ENCODE measurements around the gene ACTA1.
"Not testable (repeated sequence)": the region's sequence is repeated elsewhere in the genome, so short reads cannot be mapped to it uniquely, and the experiment has no call there.

The ACTA1 gene

DNA sequence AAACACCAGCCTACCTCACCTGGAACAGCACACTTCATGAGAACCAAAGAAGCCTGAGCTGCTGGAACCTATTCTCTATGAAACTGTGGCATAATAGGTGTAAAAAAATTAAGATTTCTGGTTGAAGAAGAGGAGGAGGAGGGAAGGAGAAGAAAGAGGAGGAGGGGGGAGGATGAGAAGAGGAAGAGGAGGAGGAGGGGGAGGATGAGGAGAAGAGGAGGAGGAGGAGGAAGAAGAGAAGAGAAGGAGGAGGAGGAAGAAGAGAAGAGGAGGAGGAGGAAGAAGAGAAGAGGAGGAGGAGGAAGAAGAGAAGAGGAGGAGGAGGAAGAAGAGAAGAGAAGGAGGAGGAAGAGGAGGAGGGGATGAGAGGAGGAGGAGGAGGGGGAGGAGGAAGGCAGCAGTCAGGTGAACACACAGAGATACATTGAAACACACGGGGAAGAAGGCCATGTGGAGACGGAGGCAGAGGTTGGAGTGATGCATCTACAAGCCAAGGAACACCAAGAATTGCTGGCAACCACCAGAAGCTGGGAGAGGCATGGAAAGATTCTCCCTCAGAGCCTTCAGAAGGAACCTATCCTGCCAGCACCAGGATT, 8.2 kb downstream of the ACTA1 start:
- peaks cover 13% of the 10 kb centered on the region for H3K4me1 ChIP-seq (ENCODE audit: low read depth, poor library complexity, severe bottlenecking)
- no peaks in the 10 kb centered on the region for H4K20me1 ChIP-seq (ENCODE audit: insufficient read depth)
- no peaks in the 10 kb centered on the region; the same call in 1 of the 2 replicates for H3K27me3 ChIP-seq (ENCODE audit: insufficient read depth, low read depth)
- no peak overlapping the region for H3K9ac ChIP-seq
- no peaks in the 10 kb centered on the region for H3K36me3 ChIP-seq (ENCODE audit: insufficient read depth)
- no peak overlapping the region for H2AFZ ChIP-seq (ENCODE audit: low read depth)
- TF ChIP-seq, protein P1, sequence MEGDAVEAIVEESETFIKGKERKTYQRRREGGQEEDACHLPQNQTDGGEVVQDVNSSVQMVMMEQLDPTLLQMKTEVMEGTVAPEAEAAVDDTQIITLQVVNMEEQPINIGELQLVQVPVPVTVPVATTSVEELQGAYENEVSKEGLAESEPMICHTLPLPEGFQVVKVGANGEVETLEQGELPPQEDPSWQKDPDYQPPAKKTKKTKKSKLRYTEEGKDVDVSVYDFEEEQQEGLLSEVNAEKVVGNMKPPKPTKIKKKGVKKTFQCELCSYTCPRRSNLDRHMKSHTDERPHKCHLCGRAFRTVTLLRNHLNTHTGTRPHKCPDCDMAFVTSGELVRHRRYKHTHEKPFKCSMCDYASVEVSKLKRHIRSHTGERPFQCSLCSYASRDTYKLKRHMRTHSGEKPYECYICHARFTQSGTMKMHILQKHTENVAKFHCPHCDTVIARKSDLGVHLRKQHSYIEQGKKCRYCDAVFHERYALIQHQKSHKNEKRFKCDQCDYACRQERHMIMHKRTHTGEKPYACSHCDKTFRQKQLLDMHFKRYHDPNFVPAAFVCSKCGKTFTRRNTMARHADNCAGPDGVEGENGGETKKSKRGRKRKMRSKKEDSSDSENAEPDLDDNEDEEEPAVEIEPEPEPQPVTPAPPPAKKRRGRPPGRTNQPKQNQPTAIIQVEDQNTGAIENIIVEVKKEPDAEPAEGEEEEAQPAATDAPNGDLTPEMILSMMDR (conservative IDR thresholded peaks at IDR 0.05; ENCODE audit: low read depth, low read length) = no peak
- no peak overlapping the region for H3K27ac ChIP-seq
- H3K4me2 ChIP-seq = no peak overlapping the region
- no peak overlapping the region for H3K4me3 ChIP-seq (IDR thresholded peaks at IDR 0.05; ENCODE audit: insufficient read depth, low read depth, low read length)
- H3K79me2 ChIP-seq (ENCODE audit: insufficient read depth, low read depth) = no peaks in the 10 kb centered on the region

DNA sequence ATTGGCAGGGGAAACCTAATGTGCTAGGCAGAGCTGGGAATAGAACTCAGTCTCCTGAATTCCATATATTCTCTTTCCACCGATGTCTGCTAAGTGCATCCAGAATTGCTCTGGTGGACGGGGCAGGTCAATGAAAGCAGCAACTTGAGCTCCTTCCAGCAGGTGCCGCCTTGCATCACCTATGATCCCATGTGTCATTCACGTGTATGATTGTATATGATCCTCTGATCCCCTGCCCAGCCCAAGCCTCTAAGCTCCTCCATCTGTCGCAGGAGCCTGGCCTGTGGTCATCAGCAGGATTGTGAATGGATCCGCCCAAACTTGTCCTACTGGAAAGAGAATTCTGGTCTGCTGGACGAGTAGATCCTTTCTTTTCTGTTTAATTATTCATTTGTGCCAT, 13.1 kb downstream of the ACTA1 start:
- no peaks in the 10 kb centered on the region for H4K20me1 ChIP-seq (ENCODE audit: insufficient read depth)
- H3K79me2 ChIP-seq (ENCODE audit: insufficient read depth, low read depth) = no peaks in the 10 kb centered on the region
- no peaks in the 10 kb centered on the region for H3K4me1 ChIP-seq (ENCODE audit: low read depth, poor library complexity, severe bottlenecking)
- H2AFZ ChIP-seq (ENCODE audit: low read depth) = no peak overlapping the region
- no peak overlapping the region for H3K27ac ChIP-seq
- H3K27me3 ChIP-seq (ENCODE audit: insufficient read depth, low read depth) = no peaks in the 10 kb centered on the region; the same call in 1 of the 2 replicates
- no peak overlapping the region for H3K9ac ChIP-seq
- TF ChIP-seq, protein P1 (conservative IDR thresholded peaks at IDR 0.05; ENCODE audit: low read depth, low read length) = no peak
- no peak overlapping the region for H3K4me2 ChIP-seq
- no peak overlapping the region for H3K4me3 ChIP-seq (IDR thresholded peaks at IDR 0.05; ENCODE audit: insufficient read depth, low read depth, low read length)
- H3K36me3 ChIP-seq (ENCODE audit: insufficient read depth) = no peaks in the 10 kb centered on the region

DNA sequence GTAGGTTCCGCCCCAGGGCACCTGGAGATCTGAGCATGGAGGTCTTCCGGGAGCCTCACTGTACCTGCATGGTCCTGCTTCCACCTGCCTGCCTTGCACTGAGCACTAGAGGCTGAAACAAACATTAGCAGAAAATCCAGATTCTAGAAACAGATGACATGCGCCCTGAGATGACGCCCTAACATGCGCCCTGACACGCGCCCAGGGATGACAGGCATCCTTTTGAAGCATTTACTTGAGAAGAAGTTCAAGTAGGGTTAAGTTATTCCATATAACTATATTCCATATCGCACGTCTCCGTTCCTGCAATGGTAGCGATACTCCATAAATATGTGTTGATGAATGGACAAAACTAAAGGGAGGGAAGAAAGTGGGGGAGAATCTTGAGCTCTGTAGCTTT, 13.7 kb downstream of the ACTA1 start:
- Histone ChIP-seq H3K27ac (no peak overlapping the region), H3K36me3 (ENCODE audit: insufficient read depth) (no peaks in the 10 kb centered on the region), H2AFZ (ENCODE audit: low read depth) (no peak overlapping the region), H3K79me2 (ENCODE audit: insufficient read depth, low read depth) (no peaks in the 10 kb centered on the region), H3K4me1 (ENCODE audit: low read depth, poor library complexity, severe bottlenecking) (no peaks in the 10 kb centered on the region), H3K4me3 (IDR thresholded peaks at IDR 0.05; ENCODE audit: insufficient read depth, low read depth, low read length) (no peak overlapping the region), H3K9ac (no peak overlapping the region), H3K4me2 (no peak overlapping the region), H3K27me3 (ENCODE audit: insufficient read depth, low read depth) (no peaks in the 10 kb centered on the region; the same call in 1 of the 2 replicates), H4K20me1 (ENCODE audit: insufficient read depth) (no peaks in the 10 kb centered on the region)
- TF ChIP-seq, protein P1 (conservative IDR thresholded peaks at IDR 0.05; ENCODE audit: low read depth, low read length) = no peak

DNA sequence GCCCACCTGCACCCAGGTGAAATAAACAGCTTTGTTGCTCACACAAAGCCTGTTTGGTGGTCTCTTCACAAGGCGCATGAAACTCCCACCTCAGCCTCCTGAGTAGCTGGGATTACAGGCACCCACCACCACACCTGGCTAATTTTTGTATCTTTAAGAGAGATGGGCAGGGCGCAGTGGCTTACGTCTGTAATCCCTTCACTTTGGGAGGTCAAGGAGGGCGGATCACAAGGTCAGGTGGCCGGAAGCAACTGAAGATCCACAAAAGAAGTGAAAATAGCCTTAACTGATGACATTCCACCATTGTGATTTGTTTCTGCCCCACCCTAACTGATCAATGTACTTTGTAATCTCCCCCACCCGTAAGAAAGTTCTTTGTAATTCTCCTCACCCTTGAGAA, 15.3 kb downstream of the ACTA1 start:
- H3K36me3 ChIP-seq (ENCODE audit: insufficient read depth); H3K4me2 ChIP-seq; H3K9ac ChIP-seq; H2AFZ ChIP-seq (ENCODE audit: low read depth); H4K20me1 ChIP-seq (ENCODE audit: insufficient read depth); H3K27ac ChIP-seq; H3K79me2 ChIP-seq (ENCODE audit: insufficient read depth, low read depth); H3K4me1 ChIP-seq (ENCODE audit: low read depth, poor library complexity, severe bottlenecking); H3K27me3 ChIP-seq (ENCODE audit: insufficient read depth, low read depth); H3K4me3 ChIP-seq (IDR thresholded peaks at IDR 0.05; ENCODE audit: insufficient read depth, low read depth, low read length): not testable (repeated sequence)

DNA sequence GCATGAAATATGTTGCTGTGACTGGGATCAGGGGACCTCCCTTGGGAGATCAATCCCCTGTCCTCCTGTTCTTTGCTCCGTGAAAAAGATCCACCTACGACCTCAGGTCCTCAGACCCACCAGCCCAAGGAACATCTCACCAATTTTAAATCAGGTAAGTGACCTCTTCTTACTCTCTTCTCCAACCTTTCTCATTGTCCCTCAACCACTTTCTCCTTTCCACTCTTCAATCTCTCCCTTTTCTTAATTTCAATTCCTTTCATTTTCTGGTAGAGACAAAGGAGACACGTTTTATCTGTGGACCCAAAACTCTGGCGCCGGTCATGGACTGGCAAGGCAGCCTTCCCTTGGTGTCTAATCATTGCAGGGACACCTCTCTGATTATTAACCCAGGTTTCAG, 21.1 kb downstream of the ACTA1 start:
- H3K27me3 ChIP-seq (ENCODE audit: insufficient read depth, low read depth); H3K27ac ChIP-seq; H3K4me3 ChIP-seq (IDR thresholded peaks at IDR 0.05; ENCODE audit: insufficient read depth, low read depth, low read length); H2AFZ ChIP-seq (ENCODE audit: low read depth); H3K36me3 ChIP-seq (ENCODE audit: insufficient read depth); H3K4me1 ChIP-seq (ENCODE audit: low read depth, poor library complexity, severe bottlenecking); H4K20me1 ChIP-seq (ENCODE audit: insufficient read depth); H3K4me2 ChIP-seq; H3K79me2 ChIP-seq (ENCODE audit: insufficient read depth, low read depth); H3K9ac ChIP-seq: not testable (repeated sequence)

Measured in KMS-11 (cell line).